ENCODE data around the gene PRKACB. TPM values are rescaled to one million over a fixed set of nuclear protein-coding genes. Genes with fewer than 3 reads are reported as not detected.
A peak's percentile ranks its signal among the peaks of the same experiment; 100 is the strongest.
"Not testable (repeated sequence)": the region's sequence is repeated elsewhere in the genome, so short reads cannot be mapped to it uniquely, and the experiment has no call there.

PRKACB gene
- polyA plus RNA-seq, 3 donors from 2014 or later = 129 to 147 (median 131) TPM

DNA sequence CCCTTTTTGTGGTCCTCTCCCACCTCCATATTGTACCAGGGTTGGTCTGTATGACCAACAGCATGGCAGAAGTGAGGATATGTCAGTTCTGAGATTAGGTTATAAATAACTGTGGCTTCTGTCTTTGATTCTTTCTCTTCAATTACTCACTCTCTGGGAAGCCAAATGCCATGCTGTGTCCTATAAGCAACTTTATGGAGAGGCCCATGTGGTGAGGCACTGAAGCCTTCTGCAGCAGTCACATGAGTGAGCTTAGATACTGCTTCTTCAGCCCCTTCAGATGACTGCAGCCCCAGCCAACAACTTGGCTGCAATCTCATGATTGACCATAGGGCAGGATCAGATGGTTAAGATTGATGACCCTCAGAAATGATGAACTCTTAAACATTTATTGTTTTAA lies 123.4 kb downstream of the PRKACB start:
- Mint-ChIP-seq H3K27ac (no peak overlapping the region), H3K4me1 (peaks cover 16 to 20% of the 10 kb centered on the region in 2 donors), H3K27me3 (ENCODE audit: low read depth in 3 of 3) (peaks cover 0 to 6% (median 0%) of the 10 kb centered on the region in 3 donors), H3K9me3 (peaks cover 0 to 2% (median 0%) of the 10 kb centered on the region in 6 donors), H3K4me3 (no peak overlapping the region), H3K36me3 (no peaks in the 10 kb centered on the region)
- DNase-seq = no peak

DNA sequence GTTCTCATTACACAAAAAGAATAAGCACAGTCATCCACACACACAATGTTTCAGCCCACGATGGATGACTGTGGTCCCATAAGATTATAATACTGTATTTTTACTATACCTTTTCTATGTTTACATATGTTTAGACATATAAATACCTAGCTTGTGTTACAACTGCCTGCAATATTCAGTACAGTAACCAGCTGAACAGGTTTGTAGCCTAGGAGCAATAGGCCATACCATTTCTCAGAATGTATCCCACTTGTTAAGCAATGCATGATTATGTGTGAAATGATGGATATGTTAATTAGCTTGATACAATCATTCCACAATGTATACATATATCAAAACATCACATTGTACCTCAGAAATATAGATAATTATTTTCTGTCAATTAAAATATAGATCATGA lies 124.3 kb downstream of the PRKACB start:
- DNase-seq = no peak
- no peaks in the 10 kb centered on the region for H3K36me3 Mint-ChIP-seq
- peaks cover 16 to 20% of the 10 kb centered on the region in 2 donors for H3K4me1 Mint-ChIP-seq
- H3K27ac Mint-ChIP-seq = no peak overlapping the region
- peaks cover 0 to 4% (median 0%) of the 10 kb centered on the region in 3 donors for H3K27me3 Mint-ChIP-seq (ENCODE audit: low read depth in 3 of 3)
- no peak overlapping the region for H3K4me3 Mint-ChIP-seq
- peaks cover 0 to 2% (median 0%) of the 10 kb centered on the region in 6 donors for H3K9me3 Mint-ChIP-seq

DNA sequence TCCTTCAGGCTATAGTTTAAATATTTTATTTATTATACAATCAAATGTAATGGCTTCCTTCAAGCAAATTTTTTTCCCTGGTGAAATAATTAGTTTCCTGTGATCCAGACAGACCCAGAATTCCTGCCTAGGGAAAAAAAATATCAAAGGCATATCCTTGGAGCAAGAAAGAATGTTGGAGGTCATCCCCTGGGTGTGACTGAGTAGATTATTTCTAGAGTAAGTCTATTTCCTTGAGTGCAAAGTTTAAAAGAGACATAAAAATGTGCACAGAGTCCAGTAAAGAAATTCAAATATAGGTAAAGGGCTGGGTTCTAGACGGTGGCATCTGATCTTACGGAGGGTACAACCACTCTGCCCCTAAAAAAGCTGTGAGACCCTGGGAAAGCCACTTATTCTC lies 125.2 kb downstream of the PRKACB start:
- Mint-ChIP-seq H3K4me3 (no peak overlapping the region), H3K27ac (no peak overlapping the region), H3K9me3 (peaks cover 0 to 2% (median 0%) of the 10 kb centered on the region in 6 donors), H3K4me1 (peaks cover 16 to 20% of the 10 kb centered on the region in 2 donors), H3K36me3 (no peaks in the 10 kb centered on the region), H3K27me3 (ENCODE audit: low read depth in 3 of 3) (peaks cover 0 to 4% (median 0%) of the 10 kb centered on the region in 3 donors)
- no peak for DNase-seq

DNA sequence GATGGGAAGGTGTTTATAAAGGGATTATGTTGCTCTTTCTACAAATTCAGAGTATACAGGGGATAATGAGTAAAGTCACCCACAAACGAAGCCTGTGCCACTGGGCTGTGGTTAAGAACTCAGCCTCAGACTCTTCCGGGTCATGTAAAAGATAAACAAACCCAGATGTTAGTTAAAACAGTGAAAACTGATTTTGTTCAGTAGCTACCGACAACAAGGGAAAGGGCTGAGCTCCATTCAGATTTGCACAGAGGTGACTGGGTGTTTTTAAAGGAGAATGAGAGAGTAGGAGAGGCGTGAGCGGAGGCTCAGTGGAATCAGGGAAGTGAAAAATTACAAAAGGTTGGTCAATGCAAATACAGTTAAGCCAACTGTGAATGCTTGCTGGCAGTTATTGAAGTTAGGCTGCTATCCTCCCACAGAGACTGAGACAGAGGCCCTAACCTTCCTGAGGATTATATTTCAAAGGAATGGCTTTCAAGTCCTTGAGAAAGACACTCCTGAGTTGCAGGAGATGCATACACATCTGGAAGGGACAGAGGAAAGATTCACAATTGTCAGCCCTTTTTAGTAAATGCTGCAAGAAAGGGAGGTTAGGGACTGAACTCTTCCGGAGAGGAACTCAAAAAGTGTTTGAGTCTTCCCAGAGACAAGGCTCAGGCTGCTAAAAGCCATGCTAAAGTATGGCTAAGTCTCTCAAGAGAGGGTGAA lies 127.5 kb downstream of the PRKACB start:
- DNase-seq = peak in 2 of 3 donors; percentile 20 to 28
- H3K36me3 Mint-ChIP-seq = no peaks in the 10 kb centered on the region
- peaks cover 0 to 2% (median 0%) of the 10 kb centered on the region in 6 donors for H3K9me3 Mint-ChIP-seq
- H3K4me1 Mint-ChIP-seq = peaks cover 16 to 20% of the 10 kb centered on the region in 2 donors
- H3K4me3 Mint-ChIP-seq = peak overlapping the region; percentile 28 to 77 (median 64)
- peaks cover 0 to 4% (median under 1%) of the 10 kb centered on the region in 3 donors for H3K27me3 Mint-ChIP-seq (ENCODE audit: low read depth in 3 of 3)
- H3K27ac Mint-ChIP-seq = peak overlapping the region; percentile 71 to 95 (median 88)

DNA sequence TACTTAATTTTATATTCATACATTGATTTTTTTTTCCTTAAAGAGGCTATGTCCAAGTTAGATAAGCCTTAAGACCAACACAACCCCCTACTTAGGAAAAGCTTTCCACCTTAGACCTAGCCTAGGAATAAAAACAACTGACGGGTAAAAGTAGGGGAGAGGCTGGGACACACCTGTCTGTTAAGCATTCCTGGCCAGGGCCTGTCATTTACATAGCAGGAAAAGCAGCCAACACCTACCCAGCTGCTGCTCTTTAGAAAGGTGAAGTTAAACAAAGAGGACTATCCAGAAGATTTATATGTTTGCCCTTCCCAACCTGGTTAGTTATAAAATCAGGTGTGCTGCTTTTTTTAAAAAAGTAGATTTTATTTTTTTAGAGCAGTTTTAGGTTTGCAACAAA lies 128.3 kb downstream of the PRKACB start:
- Mint-ChIP-seq H3K27ac (no peak overlapping the region), H3K4me3 (no peak overlapping the region), H3K27me3 (ENCODE audit: low read depth in 3 of 3) (peaks cover 0 to 2% (median 0%) of the 10 kb centered on the region in 3 donors), H3K4me1 (peaks cover 16 to 20% of the 10 kb centered on the region in 2 donors), H3K9me3 (peaks cover 0 to 2% (median 0%) of the 10 kb centered on the region in 6 donors), H3K36me3 (no peaks in the 10 kb centered on the region)
- DNase-seq = no peak

DNA sequence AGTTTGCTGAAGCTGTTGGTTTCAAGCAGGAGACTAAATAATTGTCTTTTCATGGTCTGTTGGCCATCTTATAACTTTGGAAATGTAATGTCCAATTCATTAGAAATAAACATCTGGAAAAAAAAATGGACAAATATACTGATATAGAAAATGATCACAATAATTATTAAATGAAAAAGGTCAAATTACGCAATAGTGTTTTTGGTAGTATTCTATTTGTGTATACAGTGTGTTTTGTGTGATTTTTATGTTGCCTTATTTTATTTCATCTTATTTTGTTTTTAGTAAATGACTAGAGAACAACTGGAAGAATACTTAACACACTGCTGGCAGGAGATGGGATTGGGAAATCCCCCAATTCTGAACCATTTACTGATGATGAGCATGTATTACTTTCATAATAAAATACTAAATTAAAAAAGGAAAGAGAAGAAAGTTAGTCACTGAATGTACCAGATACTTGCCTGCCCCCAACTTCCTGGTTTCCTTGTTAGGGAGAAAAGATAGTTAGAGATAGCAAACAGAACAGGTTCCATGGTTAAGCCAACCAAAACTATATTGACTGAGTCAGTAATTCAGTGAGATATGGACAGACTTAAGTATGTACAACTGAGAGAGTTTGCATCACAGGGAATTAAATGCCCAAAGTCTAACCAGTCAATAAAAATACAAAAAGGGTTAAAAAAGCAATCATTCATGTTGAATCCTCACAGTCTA lies 133.4 kb downstream of the PRKACB start:
- Mint-ChIP-seq H3K36me3 (no peaks in the 10 kb centered on the region), H3K27me3 (ENCODE audit: low read depth in 3 of 3) (peaks cover 0 to 4% (median 2%) of the 10 kb centered on the region in 3 donors), H3K9me3 (no peaks in the 10 kb centered on the region), H3K27ac (no peak overlapping the region), H3K4me3 (no peak overlapping the region), H3K4me1 (no peaks in the 10 kb centered on the region)
- DNase-seq = no peak

DNA sequence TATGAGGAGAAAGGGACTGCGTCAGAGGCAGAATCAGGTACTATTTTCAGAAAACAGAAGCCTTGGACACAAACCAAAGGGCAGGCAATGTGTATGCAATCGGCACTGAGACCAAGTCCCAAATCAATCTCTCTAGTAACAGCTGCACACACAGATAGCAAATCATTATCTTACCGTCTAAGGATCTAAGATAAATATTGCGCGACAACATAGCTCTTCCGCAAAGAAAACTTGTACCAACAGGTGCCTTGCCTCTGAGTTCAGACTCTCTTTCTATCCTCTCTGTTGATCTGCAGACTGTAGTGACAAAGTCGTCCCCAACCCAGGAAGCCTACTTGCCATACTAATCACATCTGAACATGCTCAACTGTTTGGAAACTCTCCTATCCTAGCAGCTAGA lies 134.8 kb downstream of the PRKACB start:
- H3K27me3 Mint-ChIP-seq (ENCODE audit: low read depth in 3 of 3) = peaks cover 2 to 5% (median 4%) of the 10 kb centered on the region in 3 donors

DNA sequence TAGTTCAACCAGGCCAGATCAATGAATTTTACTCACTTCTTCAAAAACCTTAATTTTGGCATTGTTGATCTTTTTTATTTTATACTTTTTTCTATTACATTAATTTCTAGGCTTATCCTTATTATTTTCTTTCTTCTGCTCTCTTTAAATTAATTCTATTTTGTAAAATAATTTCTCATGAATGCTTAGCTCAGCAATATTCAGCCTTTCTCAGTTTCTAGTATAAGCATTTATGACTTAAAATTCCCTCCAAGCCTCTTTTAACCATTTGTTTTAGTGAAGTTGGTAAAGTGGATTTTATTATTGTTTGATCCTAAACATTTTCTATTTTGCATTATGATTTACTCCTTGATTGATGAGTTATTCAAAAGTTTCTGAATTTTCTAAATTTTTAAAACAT lies 136.8 kb downstream of the PRKACB start:
- Mint-ChIP-seq H3K4me1 (no peaks in the 10 kb centered on the region), H3K27me3 (ENCODE audit: low read depth in 3 of 3) (peaks cover 2 to 5% (median 5%) of the 10 kb centered on the region in 3 donors), H3K36me3 (peaks cover 0 to under 1% (median under 1%) of the 10 kb centered on the region in 3 donors), H3K27ac (no peak overlapping the region), H3K4me3 (no peak overlapping the region), H3K9me3 (peaks cover 0 to 3% (median 0%) of the 10 kb centered on the region in 6 donors)
- DNase-seq = no peak

More for the DNA sequence above, 134.8 kb downstream of the PRKACB start:
- no peaks in the 10 kb centered on the region for H3K4me1 Mint-ChIP-seq
- no peaks in the 10 kb centered on the region for H3K36me3 Mint-ChIP-seq
- no peak for DNase-seq
- no peak overlapping the region for H3K27ac Mint-ChIP-seq
- H3K4me3 Mint-ChIP-seq = no peak overlapping the region
- peaks cover 0 to 3% (median 0%) of the 10 kb centered on the region in 6 donors for H3K9me3 Mint-ChIP-seq

DNA sequence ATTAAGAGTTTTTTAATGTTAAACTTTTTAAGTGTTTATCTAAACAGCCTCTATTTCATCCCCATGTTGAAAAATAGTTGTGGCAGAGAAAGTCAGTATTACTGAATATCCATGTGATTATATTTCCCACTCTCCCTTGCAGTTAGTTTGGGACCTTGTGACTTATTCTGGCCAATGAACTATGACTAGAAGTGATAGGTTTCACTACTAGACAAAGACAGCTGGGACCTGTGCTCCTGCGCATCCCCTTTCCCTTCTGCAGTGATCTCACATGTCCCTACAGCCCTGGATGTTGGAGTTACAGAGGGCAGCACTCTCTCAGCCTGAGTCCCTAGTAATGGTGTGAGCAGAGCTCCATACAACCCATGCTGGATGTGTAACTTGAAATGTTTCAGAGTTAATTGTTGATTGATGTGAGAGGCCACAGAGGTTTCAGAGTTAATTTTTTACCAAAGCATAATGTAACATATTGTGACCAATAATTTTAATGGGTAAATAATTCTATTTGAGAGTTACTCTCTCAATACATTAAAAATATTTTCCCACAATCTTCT lies 138.8 kb downstream of the PRKACB start:
- Mint-ChIP-seq H3K27me3 (ENCODE audit: low read depth in 3 of 3) (peaks cover 0 to 9% (median 5%) of the 10 kb centered on the region in 3 donors), H3K9me3 (peaks cover 10 to 19% (median 17%) of the 10 kb centered on the region in 6 donors), H3K36me3 (peaks cover 0 to 10% (median 7%) of the 10 kb centered on the region in 3 donors), H3K4me1 (no peaks in the 10 kb centered on the region), H3K4me3 (no peak overlapping the region), H3K27ac (no peak overlapping the region)
- no peak for DNase-seq

DNA sequence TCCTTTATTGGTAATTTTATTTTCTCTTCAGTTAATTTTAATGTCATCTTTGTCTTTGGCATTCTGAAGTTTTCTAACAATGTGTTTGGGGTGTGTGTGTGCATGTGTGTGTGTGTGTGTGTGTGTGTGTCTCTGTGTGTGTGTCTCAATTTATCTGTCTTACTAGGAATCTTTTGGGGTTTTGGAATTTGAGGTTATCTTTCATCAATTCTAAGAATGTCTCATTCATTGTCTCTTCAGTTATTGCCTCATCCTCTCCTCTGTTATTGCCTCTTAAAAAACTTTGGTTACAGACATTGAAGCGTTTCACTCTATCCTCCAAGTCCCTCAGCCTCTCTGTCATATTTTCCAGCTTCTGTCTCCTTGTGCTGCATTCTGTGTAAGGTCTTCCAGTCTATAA lies 139.3 kb downstream of the PRKACB start:
- H3K27me3 Mint-ChIP-seq (ENCODE audit: low read depth in 3 of 3) = peaks cover 0 to 7% (median 5%) of the 10 kb centered on the region in 3 donors
- no peaks in the 10 kb centered on the region for H3K4me1 Mint-ChIP-seq
- H3K27ac Mint-ChIP-seq = no peak overlapping the region
- peaks cover 11 to 21% (median 18%) of the 10 kb centered on the region in 6 donors for H3K9me3 Mint-ChIP-seq
- peaks cover 0 to 10% (median 7%) of the 10 kb centered on the region in 3 donors for H3K36me3 Mint-ChIP-seq
- no peak overlapping the region for H3K4me3 Mint-ChIP-seq
- DNase-seq = no peak

DNA sequence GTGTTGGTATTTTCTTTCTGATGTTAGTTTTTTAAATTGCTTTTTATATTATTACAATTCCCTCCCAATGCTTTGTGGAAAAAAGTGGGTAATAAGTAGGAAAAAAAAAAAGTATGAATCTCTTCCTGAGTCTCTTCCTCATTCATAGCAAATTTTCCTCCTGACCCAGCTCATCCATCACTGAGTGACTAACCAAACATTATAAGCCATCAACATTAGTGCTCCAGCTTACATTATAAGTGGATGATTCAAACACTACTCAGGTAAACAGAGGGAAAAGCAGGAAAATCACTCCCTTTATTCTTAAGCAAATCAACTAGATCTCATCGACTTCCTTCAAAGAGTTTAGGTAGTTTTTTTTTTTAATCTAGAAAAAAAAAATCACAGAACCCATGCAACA lies 142.0 kb downstream of the PRKACB start:
- Mint-ChIP-seq H3K9me3 (peaks cover 11 to 32% (median 28%) of the 10 kb centered on the region in 6 donors), H3K4me3 (no peak overlapping the region), H3K4me1 (no peaks in the 10 kb centered on the region), H3K36me3 (peaks cover 10 to 13% (median 12%) of the 10 kb centered on the region in 3 donors), H3K27ac (no peak overlapping the region), H3K27me3 (ENCODE audit: low read depth in 3 of 3) (peaks cover 0 to 7% (median 5%) of the 10 kb centered on the region in 3 donors)
- no peak for DNase-seq

DNA sequence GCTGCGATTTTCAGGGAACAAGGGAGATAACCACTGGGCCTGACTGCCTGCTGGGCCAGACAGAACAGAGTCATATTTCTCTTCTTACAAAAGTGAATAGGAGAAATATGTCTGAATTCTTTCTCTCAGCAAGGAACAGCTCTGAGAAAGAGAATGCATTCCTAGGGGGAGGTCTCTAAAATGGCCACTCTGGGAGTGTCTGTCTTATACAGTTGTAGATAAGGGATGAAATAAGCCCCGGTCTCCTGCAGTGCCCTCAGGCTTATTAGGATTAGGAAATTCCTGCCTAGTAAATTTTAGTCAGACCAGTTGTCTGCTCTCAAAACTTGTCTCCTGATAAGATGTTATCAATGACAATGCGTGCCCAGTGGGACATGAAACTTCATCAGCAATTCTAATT lies 143.3 kb downstream of the PRKACB start:
- not testable (repeated sequence) for DNase-seq; H3K27ac Mint-ChIP-seq; H3K27me3 Mint-ChIP-seq (ENCODE audit: low read depth in 3 of 3); H3K4me1 Mint-ChIP-seq; H3K4me3 Mint-ChIP-seq
- peaks cover 11 to 32% (median 28%) of the 10 kb centered on the region in 6 donors for H3K9me3 Mint-ChIP-seq
- peaks cover 10 to 13% (median 12%) of the 10 kb centered on the region in 3 donors for H3K36me3 Mint-ChIP-seq

All from immature natural killer cell (primary cell).